ENCODE results near the gene MRPL50. TPM values are rescaled to one million over a fixed set of nuclear protein-coding genes. Genes with fewer than 3 reads are reported as not detected.
A peak's percentile ranks its signal among the peaks of the same experiment; 100 is the strongest.

The MRPL50 gene
- 10 to 100 TPM; 15.5 to 17.4 TPM for total RNA-seq
- polyA plus RNA-seq (2013, experiment 1 of 2), result 20.0 TPM
- polyA plus RNA-seq (2013, experiment 2 of 2), result 19.1 TPM
- long read RNA-seq, experiment 1, transcript MRPL50-201 (2 exons, 3,332 nt), result major isoform, 27 of 32 reads
- long read RNA-seq, experiment 1, partial matches to known transcripts, result 0 of 32 reads
- long read RNA-seq, experiment 1, other reads (novel, unspliced or antisense), result 5 of 32 reads
- long read RNA-seq, experiment 2, transcript MRPL50-201 (2 exons, 3,332 nt), result major isoform, 81 of 81 reads
- long read RNA-seq, experiment 2, partial matches to known transcripts, result 0 of 81 reads
- long read RNA-seq, experiment 2, other reads (novel, unspliced or antisense), result 0 of 81 reads
- long read RNA-seq, experiment 3, transcript MRPL50-201 (2 exons, 3,332 nt), result major isoform, 108 of 108 reads
- long read RNA-seq, experiment 3, partial matches to known transcripts, result 0 of 108 reads
- long read RNA-seq, experiment 3, other reads (novel, unspliced or antisense), result 0 of 108 reads
- long read RNA-seq, experiment 4, transcript MRPL50-201 (2 exons, 3,332 nt), result major isoform, 13 of 16 reads
- long read RNA-seq, experiment 4, partial matches to known transcripts, result 0 of 16 reads
- long read RNA-seq, experiment 4, other reads (novel, unspliced or antisense), result 3 of 16 reads

DNA sequence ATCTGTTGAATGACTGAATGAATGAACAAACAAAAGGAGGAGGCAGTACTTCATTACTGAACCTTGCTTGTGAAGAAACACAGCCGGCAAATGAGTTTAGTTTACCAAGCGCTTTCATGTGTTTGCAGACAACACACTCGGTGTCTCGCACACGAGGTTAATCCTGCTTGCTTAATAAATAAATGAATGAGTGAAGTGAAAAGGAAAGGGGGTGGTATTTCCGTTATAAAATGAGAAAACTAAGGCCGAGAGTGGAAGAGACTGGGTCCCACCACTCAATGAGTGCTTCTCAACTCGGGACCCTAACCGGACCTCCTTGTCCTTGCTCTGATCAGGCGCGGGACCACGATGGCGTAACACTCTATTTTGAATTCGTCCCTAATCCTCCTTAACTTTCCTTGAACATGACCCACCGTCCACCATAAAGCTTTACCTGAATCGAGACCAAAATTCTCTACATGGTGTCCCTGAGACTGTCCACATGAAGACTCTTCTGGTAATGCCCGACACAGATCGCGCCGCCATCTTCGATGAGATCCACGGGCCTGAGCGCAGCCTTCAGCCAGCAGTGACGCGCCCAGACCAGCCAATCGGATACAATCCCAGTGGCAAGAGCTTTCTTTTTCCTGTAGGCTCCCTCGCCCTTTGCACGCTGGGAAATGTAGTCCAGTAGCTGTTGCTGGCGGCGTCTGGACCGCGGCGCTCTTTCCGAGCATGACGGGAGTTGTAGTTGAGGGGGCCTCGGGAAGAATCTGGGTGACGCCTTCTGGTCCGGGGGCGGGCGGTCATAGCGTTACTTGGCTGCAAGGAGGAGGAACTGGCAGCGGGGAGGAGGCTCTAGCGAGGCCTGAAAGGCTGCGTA is at the start of gene MRPL50, which contains the start of gene ZNF189:
MRPL50 (minus strand) TSS at position 551 of the 862 bp plus-strand sequence; CDS start at position 525, 26 bp downstream.
ZNF189 (plus strand) TSS at position 784 of the 862 bp plus-strand sequence. CDS start 306 bp downstream, outside the sequence.
- peaks cover 68% of the 10 kb centered on the region for H3K36me3 Mint-ChIP-seq (ENCODE audit: low read depth)
- H3K27ac ChIP-seq (ENCODE audit: low read depth, low read length), result peak within 1 kb of the TSS; percentile 80

DNA sequence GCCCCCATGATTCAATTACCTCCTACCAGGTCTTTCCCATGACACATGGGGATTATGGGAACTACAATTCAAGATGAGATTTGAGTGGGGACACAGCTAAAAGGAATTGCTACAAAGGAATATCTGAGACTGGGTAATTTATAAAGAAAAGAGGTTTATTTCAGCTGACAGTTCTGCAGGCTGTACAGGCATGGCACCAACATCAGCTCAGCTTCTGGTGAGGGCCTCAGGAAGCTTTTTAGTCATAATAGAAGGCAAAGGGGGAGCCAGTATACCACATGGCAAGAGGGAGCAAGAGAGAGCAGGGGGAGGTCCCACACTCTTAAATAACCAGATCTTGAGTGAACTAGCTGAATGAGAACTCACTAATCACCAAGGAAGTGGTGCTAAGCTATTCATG is 48.3 kb upstream of the MRPL50 start:
- H3K4me3 Mint-ChIP-seq, result no peak overlapping the region
- H3K9me3 ChIP-seq (ENCODE audit: control insufficient read depth, low read length), result no peaks in the 10 kb centered on the region
- H3K9me3 Mint-ChIP-seq, result peaks cover 5% of the 10 kb centered on the region
- no peak overlapping the region for H3K27ac ChIP-seq (ENCODE audit: low read depth, low read length)
- no peak for DNase-seq
- no peaks in the 10 kb centered on the region for H3K36me3 Mint-ChIP-seq (ENCODE audit: low read depth)
- H3K4me1 Mint-ChIP-seq, result peaks cover 1% of the 10 kb centered on the region
- TF ChIP-seq, protein P1, sequence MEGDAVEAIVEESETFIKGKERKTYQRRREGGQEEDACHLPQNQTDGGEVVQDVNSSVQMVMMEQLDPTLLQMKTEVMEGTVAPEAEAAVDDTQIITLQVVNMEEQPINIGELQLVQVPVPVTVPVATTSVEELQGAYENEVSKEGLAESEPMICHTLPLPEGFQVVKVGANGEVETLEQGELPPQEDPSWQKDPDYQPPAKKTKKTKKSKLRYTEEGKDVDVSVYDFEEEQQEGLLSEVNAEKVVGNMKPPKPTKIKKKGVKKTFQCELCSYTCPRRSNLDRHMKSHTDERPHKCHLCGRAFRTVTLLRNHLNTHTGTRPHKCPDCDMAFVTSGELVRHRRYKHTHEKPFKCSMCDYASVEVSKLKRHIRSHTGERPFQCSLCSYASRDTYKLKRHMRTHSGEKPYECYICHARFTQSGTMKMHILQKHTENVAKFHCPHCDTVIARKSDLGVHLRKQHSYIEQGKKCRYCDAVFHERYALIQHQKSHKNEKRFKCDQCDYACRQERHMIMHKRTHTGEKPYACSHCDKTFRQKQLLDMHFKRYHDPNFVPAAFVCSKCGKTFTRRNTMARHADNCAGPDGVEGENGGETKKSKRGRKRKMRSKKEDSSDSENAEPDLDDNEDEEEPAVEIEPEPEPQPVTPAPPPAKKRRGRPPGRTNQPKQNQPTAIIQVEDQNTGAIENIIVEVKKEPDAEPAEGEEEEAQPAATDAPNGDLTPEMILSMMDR (conservative IDR thresholded peaks at IDR 0.05), result no peak
- H3K36me3 ChIP-seq (ENCODE audit: control insufficient read depth, insufficient read depth, low read length), result no peaks in the 10 kb centered on the region
- H3K4me3 ChIP-seq (ENCODE audit: low read length), result no peak overlapping the region
- no peaks in the 10 kb centered on the region for H3K4me1 ChIP-seq (ENCODE audit: control insufficient read depth, insufficient read depth, low read length)
- no peak overlapping the region for H3K9ac ChIP-seq (ENCODE audit: extremely low read depth, low read length, poor library complexity, severe bottlenecking)
- H3K27ac Mint-ChIP-seq, result no peak overlapping the region
- peaks cover 2% of the 10 kb centered on the region for H3K27me3 Mint-ChIP-seq (ENCODE audit: insufficient read depth)
- no peaks in the 10 kb centered on the region for H3K27me3 ChIP-seq (ENCODE audit: control insufficient read depth, insufficient read depth, low read length, poor library complexity, severe bottlenecking)

More for the DNA sequence above, at the start of gene MRPL50, which contains the start of gene ZNF189:
- Histone ChIP-seq H3K4me3 (ENCODE audit: low read length) (peak within 1 kb of the TSS; percentile 86), H3K9me3 (ENCODE audit: control insufficient read depth, low read length) (peaks cover 41% of the 10 kb centered on the region), H3K9ac (ENCODE audit: extremely low read depth, low read length, poor library complexity, severe bottlenecking) (peak within 1 kb of the TSS; percentile 91), H3K27me3 (ENCODE audit: control insufficient read depth, insufficient read depth, low read length, poor library complexity, severe bottlenecking) (no peaks in the 10 kb centered on the region), H3K36me3 (ENCODE audit: control insufficient read depth, insufficient read depth, low read length) (peaks cover 66% of the 10 kb centered on the region), H3K4me1 (ENCODE audit: control insufficient read depth, insufficient read depth, low read length) (no peaks in the 10 kb centered on the region)
- peak within 1 kb of the TSS; percentile 92 for H3K4me3 Mint-ChIP-seq
- 0 to 1% methylated on average over 16 to 44 of the region's 44 CpGs for WGBS, 2 experiments (ENCODE audit: insufficient coverage in 1 of 2, insufficient read length in 1 of 2)
- DNase-seq, result peak; percentile 99
- no peaks in the 10 kb centered on the region for H3K27me3 Mint-ChIP-seq (ENCODE audit: insufficient read depth)
- H3K4me1 Mint-ChIP-seq, result peaks cover 18% of the 10 kb centered on the region
- H3K9me3 Mint-ChIP-seq, result peaks cover 29% of the 10 kb centered on the region
- TF ChIP-seq, protein P1 (conservative IDR thresholded peaks at IDR 0.05), result no peak
- peak within 1 kb of the TSS; percentile 100 for H3K27ac Mint-ChIP-seq

DNA sequence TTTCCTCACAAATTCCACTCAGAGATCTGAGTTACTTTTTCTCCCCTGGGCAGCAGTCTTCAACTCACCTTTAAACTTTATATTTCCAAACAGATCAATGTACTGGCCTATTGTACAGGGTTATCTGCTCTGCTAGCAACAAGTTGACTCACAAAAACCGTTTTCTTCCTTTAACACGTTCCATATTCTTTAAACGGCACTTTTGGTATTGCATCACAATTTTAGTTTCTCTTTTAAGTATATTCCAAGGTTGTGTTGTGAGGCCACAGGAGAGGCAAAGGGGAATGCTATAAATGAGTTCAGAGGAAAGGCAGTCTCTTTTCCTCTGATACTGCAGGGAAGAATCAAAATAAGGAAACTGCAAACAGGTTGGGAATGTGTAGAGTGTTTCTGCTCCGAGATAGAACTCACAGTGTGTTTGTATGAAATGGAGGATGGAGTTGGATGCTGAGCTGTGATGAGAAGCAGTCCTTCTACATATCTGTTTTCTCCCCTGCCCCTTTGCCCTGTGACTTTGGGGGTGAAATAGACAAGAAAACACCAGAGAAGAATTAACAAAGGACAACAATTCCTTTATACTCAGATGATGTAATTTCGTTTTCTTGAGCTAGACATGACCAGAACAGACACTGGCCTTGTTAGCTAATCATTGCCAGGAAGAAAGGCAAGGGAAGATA is 47.1 kb upstream of the MRPL50 start:
- no peaks in the 10 kb centered on the region for H3K9me3 ChIP-seq (ENCODE audit: control insufficient read depth, low read length)
- 86 to 100% methylated on average over 2 to 5 of the region's 5 CpGs for WGBS, 2 experiments (ENCODE audit: insufficient coverage in 1 of 2, insufficient read length in 1 of 2)
- Mint-ChIP-seq H3K4me3 (no peak overlapping the region), H3K9me3 (peaks cover 2% of the 10 kb centered on the region), H3K4me1 (peaks cover 1% of the 10 kb centered on the region), H3K36me3 (ENCODE audit: low read depth) (no peaks in the 10 kb centered on the region), H3K27ac (no peak overlapping the region), H3K27me3 (ENCODE audit: insufficient read depth) (peaks cover 2% of the 10 kb centered on the region)
- TF ChIP-seq, protein P1 (conservative IDR thresholded peaks at IDR 0.05), result no peak
- no peak for DNase-seq
- H3K4me1 ChIP-seq (ENCODE audit: control insufficient read depth, insufficient read depth, low read length), result no peaks in the 10 kb centered on the region
- H3K27me3 ChIP-seq (ENCODE audit: control insufficient read depth, insufficient read depth, low read length, poor library complexity, severe bottlenecking), result no peaks in the 10 kb centered on the region
- H3K9ac ChIP-seq (ENCODE audit: extremely low read depth, low read length, poor library complexity, severe bottlenecking), result no peak overlapping the region
- no peak overlapping the region for H3K4me3 ChIP-seq (ENCODE audit: low read length)
- no peaks in the 10 kb centered on the region for H3K36me3 ChIP-seq (ENCODE audit: control insufficient read depth, insufficient read depth, low read length)
- no peak overlapping the region for H3K27ac ChIP-seq (ENCODE audit: low read depth, low read length)
